ENCODE results near the gene FOS.
A peak's percentile ranks its signal among the peaks of the same experiment; 100 is the strongest.

Gene FOS

GRCh38 chr14:75250800-75251199 is 27.8 kb upstream of the FOS start:
- DNase-seq (ENCODE audit: low spot score) = no peak

DNA sequence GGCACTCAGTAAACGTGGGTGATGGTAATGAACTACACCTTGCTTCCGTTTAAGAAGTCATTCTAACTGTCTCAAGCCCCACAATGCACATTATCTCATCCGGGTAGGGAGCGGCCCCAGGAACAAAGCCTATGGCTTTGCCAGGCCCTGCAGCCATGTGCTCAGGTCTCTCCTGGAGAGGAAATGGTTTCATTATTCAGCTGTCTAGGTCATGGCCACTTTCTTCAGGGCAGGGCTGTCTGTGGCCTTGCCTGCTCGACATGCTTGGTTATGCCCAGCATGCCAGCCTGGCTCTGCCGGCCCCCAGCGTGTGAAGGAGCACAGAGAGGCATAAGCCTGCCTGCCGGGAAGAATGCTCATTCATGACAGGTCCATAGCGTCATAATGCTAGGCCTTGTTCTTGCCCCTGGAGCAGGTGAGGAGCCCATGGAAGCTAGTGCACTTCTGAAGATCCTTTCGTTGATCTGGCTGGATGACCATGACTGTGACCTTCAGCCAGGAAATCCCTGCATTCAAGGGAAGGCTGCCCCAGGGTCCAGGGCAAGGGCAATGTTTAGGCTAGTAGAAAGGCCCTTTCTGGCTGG is 26.3 kb upstream of the FOS start:
- DNase-seq (ENCODE audit: low spot score) = no peak

DNA sequence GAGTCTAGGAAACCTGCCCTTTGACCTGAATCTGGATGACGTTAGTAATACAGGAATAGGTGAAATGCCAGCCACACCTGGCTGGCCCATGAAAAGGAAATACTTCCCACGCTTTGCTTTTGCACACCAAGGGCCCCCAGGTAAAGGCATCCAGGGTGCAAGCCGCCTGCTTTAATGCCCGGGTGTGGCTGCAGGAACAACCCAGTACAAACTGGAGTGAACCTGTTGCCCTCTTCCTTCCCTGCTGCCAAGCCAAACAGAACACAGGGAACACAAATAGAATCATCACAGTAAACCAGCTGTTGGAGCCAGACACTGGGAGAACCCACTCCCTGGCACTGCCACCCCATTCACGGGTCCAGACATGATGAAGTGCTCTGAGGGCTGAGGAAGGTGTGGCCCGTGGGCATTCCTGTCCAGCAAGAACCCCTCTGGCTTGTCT is 24.2 kb upstream of the FOS start:
- no peak for DNase-seq (ENCODE audit: low spot score)

DNA sequence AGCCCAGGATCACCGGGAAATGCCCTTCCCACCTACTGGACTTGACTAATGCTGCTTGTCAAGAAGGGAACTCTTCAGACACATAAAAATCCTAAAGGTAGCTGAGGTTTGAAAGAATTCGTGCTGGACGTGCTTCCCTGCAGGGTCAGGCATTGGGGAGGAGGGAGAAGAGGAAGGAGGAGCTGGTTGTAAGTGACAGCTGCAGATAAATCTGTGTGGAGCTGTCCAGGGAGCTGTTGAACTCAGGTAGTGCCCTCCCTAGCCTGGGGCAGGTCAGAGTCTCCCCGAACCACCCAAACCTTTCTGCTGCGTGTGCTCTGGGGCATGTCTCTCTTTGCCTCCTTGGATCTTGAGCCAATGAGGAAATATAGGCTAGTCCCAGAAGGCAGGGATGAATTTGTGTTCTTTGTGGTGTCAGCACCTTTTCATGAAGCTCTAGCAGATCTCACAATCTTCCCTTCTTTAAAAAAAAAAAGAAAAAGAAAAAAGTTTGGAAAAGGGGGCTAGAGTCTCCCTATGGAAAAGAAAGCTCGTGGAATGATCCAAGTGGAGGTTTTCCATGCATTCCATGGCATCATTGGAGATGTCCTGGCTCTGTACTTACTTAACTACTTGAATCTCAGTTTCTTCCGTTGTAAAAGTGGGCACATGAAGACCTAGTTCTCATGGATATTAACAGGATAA is 23.6 kb upstream of the FOS start:
- no peak for DNase-seq (ENCODE audit: low spot score)

GRCh38 chr14:75258079-75258802 is 20.4 kb upstream of the FOS start:
- DNase-seq (ENCODE audit: low spot score) = peak; percentile 51

DNA sequence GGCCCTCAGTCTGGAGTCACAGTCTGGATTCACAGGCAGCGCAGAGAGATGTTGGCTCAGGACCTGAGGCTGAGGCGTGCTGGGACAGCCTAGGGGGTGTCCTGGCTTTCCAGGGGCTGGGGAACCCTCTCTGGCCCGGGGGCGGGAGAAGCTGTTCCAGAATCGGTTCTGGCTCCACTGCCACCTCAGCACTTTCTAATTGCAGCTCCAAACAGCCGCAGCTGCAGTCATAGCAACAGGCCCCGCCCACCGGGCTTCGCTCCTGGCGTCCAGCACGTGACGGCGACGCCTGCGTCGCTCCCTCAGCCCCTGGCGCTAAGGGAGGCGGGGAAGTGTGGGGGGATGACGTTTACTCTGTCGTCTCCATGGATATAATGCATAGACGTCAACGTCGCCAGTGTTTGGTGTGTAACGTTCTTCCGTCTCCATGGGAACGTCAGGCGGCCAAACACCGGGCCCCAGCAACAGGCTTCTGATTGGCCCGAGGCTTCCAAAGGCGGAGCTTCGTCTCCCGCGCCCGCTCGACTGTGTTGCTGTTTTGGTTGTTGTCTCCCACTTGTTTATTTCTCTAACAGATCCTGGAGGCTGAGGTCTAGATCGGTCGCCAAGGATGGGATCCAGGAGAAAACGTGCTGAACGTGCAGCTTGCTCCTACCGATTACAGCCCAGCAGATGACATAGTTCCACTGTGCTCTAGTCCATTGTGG is 19.7 kb upstream of the FOS start:
- DNase-seq (ENCODE audit: low spot score) = peak; percentile 96

GRCh38 chr14:75259510-75259855 is 19.1 kb upstream of the FOS start:
- peak; percentile 30 for DNase-seq (ENCODE audit: low spot score)

DNA sequence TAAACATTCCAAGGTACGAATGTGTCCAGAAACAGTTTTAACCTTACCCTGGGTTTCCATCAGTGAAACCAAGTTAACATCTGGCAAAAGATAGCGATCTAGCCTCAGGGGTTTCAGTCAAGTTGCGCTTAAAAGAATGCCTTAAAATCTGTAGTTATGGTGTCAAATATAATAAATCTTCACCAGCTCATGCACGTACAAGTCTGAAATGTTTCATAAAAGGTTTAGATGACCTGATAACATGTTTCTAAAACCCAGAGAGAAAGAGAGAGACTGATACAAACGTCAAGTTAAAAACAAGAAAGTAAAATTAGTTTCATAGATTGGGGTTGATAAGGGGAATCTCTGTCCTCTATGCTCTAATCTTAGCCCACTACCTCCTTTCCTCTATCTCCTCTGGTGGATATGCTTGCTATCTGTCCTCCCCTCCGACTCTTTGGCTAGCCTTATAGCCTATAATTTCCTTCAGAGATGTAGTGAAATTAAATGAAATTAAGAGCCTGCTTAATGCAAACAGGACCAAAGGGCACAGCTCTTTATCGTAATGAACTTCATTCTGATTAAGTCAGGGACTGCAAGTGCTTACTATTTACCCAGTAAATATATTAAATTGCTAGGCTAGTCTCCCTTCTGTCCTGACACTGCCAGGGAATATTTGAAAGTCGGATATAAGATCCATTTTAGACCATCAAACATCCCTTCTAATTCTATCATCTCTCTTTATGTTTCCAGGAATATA is 18.4 kb upstream of the FOS start:
- DNase-seq (ENCODE audit: low spot score) = no peak

- no peak for DNase-seq (ENCODE audit: low spot score)
Measured at GRCh38 chr14:75261820-75262219, 16.8 kb upstream of the FOS start.

- no peak for DNase-seq (ENCODE audit: low spot score)
Measured at GRCh38 chr14:75262641-75263040, 16.0 kb upstream of the FOS start.

DNA sequence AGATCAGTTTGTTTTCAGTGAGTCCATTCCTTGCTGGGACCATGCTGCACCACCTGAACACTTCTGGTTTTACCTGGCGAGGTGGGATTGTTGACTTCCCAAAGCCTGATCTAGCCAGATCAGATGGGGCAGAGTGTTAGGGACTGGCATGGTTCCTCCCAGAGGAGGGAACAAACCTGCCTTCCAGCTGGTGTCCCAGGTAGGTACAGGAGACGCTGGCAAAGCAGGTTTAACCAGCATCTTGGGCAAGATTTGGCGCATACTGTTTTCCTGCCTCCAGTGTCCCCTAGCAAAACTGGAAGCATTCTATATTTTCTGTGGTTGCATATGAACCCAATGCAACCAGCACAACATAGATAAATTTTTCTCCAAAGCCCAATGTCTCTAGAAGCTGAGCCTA is 14.6 kb upstream of the FOS start:
- no peak for DNase-seq (ENCODE audit: low spot score)

GRCh38 chr14:75267141-75267721 is 11.4 kb upstream of the FOS start:
- DNase-seq (ENCODE audit: low spot score) = peak; percentile 54

GRCh38 chr14:75268633-75269550 is 9.7 kb upstream of the FOS start:
- no peak for DNase-seq (ENCODE audit: low spot score)

GRCh38 chr14:75271514-75271913 is 7.1 kb upstream of the FOS start:
- DNase-seq (ENCODE audit: low spot score) = no peak

GRCh38 chr14:75273272-75274049 is 5.2 kb upstream of the FOS start:
- DNase-seq (ENCODE audit: low spot score) = peak; percentile 59

- DNase-seq (ENCODE audit: low spot score) = no peak
Measured at GRCh38 chr14:75274050-75274898, 4.4 kb upstream of the FOS start.

GRCh38 chr14:75274899-75275569 is 3.6 kb upstream of the FOS start:
- no peak for DNase-seq (ENCODE audit: low spot score)

GRCh38 chr14:75275598-75275997 is 3.0 kb upstream of the FOS start:
- DNase-seq (ENCODE audit: low spot score) = no peak

All from GM03348 (cell line).